ENCODE data around the gene MRPL33.

Gene MRPL33

GRCh38 chr2:27771548-27772335 lies at the start of gene MRPL33:
Gene MRPL33 (plus strand): TSS chr2:27771719. CDS start chr2:27771778, 59 bp downstream.
- peaks cover 11 to 17% of the 10 kb centered on the region in 2 donors for H3K4me1 ChIP-seq (ENCODE audit: control insufficient read depth in 1 of 2, insufficient read depth in 2 of 2, low read length in 2 of 2)

GRCh38 chr2:27721884-27722485 lies 49.5 kb upstream of the MRPL33 start:
- Histone ChIP-seq H3K4me1 (ENCODE audit: control insufficient read depth in 1 of 2, insufficient read depth in 2 of 2, low read length in 2 of 2) (no peaks in the 10 kb centered on the region), H3K9me3 (ENCODE audit: control insufficient read depth in 1 of 2, low read length in 2 of 2) (no peaks in the 10 kb centered on the region), H3K27me3 (ENCODE audit: low read depth, low read length) (no peaks in the 10 kb centered on the region), H3K36me3 (ENCODE audit: control insufficient read depth in 1 of 2, insufficient read depth in 2 of 2, low read length in 2 of 2) (no peaks in the 10 kb centered on the region), H3K27ac (ENCODE audit: low read length) (no peak overlapping the region), H3K4me3 (ENCODE audit: low read depth in 1 of 2, low read length in 2 of 2) (no peak overlapping the region)

More at GRCh38 chr2:27771548-27772335, at the start of gene MRPL33:
- Histone ChIP-seq H3K27ac (ENCODE audit: low read length) (peak within 1 kb of the TSS; percentile 95), H3K9me3 (ENCODE audit: control insufficient read depth in 1 of 2, low read length in 2 of 2) (no peaks in the 10 kb centered on the region), H3K36me3 (ENCODE audit: control insufficient read depth in 1 of 2, insufficient read depth in 2 of 2, low read length in 2 of 2) (peaks cover 0 to 11% of the 10 kb centered on the region in 2 donors), H3K27me3 (ENCODE audit: low read depth, low read length) (no peaks in the 10 kb centered on the region), H3K4me3 (ENCODE audit: low read depth in 1 of 2, low read length in 2 of 2) (peak within 1 kb of the TSS; percentile 84 to 100)

GRCh38 chr2:27723372-27724144 lies 48.0 kb upstream of the MRPL33 start:
- H3K27ac ChIP-seq (ENCODE audit: low read length), result peak overlapping the region; percentile 74

GRCh38 chr2:27724191-27724590 lies 47.3 kb upstream of the MRPL33 start:
- Histone ChIP-seq H3K27me3 (ENCODE audit: low read depth, low read length) (no peaks in the 10 kb centered on the region), H3K4me3 (ENCODE audit: low read depth in 1 of 2, low read length in 2 of 2) (no peak overlapping the region), H3K27ac (ENCODE audit: low read length) (peak overlapping the region; percentile 74), H3K4me1 (ENCODE audit: control insufficient read depth in 1 of 2, insufficient read depth in 2 of 2, low read length in 2 of 2) (no peaks in the 10 kb centered on the region), H3K9me3 (ENCODE audit: control insufficient read depth in 1 of 2, low read length in 2 of 2) (no peaks in the 10 kb centered on the region), H3K36me3 (ENCODE audit: control insufficient read depth in 1 of 2, insufficient read depth in 2 of 2, low read length in 2 of 2) (no peaks in the 10 kb centered on the region)

More at GRCh38 chr2:27723372-27724144, 48.0 kb upstream of the MRPL33 start:
- no peaks in the 10 kb centered on the region for H3K4me1 ChIP-seq (ENCODE audit: control insufficient read depth in 1 of 2, insufficient read depth in 2 of 2, low read length in 2 of 2)
- H3K9me3 ChIP-seq (ENCODE audit: control insufficient read depth in 1 of 2, low read length in 2 of 2), result no peaks in the 10 kb centered on the region
- H3K4me3 ChIP-seq (ENCODE audit: low read depth in 1 of 2, low read length in 2 of 2), result no peak overlapping the region
- H3K36me3 ChIP-seq (ENCODE audit: control insufficient read depth in 1 of 2, insufficient read depth in 2 of 2, low read length in 2 of 2), result no peaks in the 10 kb centered on the region
- no peaks in the 10 kb centered on the region for H3K27me3 ChIP-seq (ENCODE audit: low read depth, low read length)

GRCh38 chr2:27724905-27725701 lies 46.4 kb upstream of the MRPL33 start:
- no peaks in the 10 kb centered on the region for H3K9me3 ChIP-seq (ENCODE audit: control insufficient read depth in 1 of 2, low read length in 2 of 2)
- H3K27me3 ChIP-seq (ENCODE audit: low read depth, low read length), result no peaks in the 10 kb centered on the region
- peak overlapping the region; percentile 74 for H3K27ac ChIP-seq (ENCODE audit: low read length)
- no peaks in the 10 kb centered on the region for H3K4me1 ChIP-seq (ENCODE audit: control insufficient read depth in 1 of 2, insufficient read depth in 2 of 2, low read length in 2 of 2)
- H3K36me3 ChIP-seq (ENCODE audit: control insufficient read depth in 1 of 2, insufficient read depth in 2 of 2, low read length in 2 of 2), result no peaks in the 10 kb centered on the region
- no peak overlapping the region for H3K4me3 ChIP-seq (ENCODE audit: low read depth in 1 of 2, low read length in 2 of 2)

- H3K9me3 ChIP-seq (ENCODE audit: control insufficient read depth in 1 of 2, low read length in 2 of 2), result no peaks in the 10 kb centered on the region
- no peaks in the 10 kb centered on the region for H3K36me3 ChIP-seq (ENCODE audit: control insufficient read depth in 1 of 2, insufficient read depth in 2 of 2, low read length in 2 of 2)
- H3K4me3 ChIP-seq (ENCODE audit: low read depth in 1 of 2, low read length in 2 of 2), result no peak overlapping the region
- H3K27ac ChIP-seq (ENCODE audit: low read length), result no peak overlapping the region
- no peaks in the 10 kb centered on the region for H3K27me3 ChIP-seq (ENCODE audit: low read depth, low read length)
- no peaks in the 10 kb centered on the region for H3K4me1 ChIP-seq (ENCODE audit: control insufficient read depth in 1 of 2, insufficient read depth in 2 of 2, low read length in 2 of 2)
Measured at GRCh38 chr2:27727257-27727656, 44.3 kb upstream of the MRPL33 start.

GRCh38 chr2:27728081-27728858 lies 43.2 kb upstream of the MRPL33 start:
- no peak overlapping the region for H3K4me3 ChIP-seq (ENCODE audit: low read depth in 1 of 2, low read length in 2 of 2)
- H3K4me1 ChIP-seq (ENCODE audit: control insufficient read depth in 1 of 2, insufficient read depth in 2 of 2, low read length in 2 of 2), result no peaks in the 10 kb centered on the region
- H3K27me3 ChIP-seq (ENCODE audit: low read depth, low read length), result no peaks in the 10 kb centered on the region
- H3K36me3 ChIP-seq (ENCODE audit: control insufficient read depth in 1 of 2, insufficient read depth in 2 of 2, low read length in 2 of 2), result no peaks in the 10 kb centered on the region
- no peaks in the 10 kb centered on the region for H3K9me3 ChIP-seq (ENCODE audit: control insufficient read depth in 1 of 2, low read length in 2 of 2)
- peak overlapping the region; percentile 29 for H3K27ac ChIP-seq (ENCODE audit: low read length)

- H3K36me3 ChIP-seq (ENCODE audit: control insufficient read depth in 1 of 2, insufficient read depth in 2 of 2, low read length in 2 of 2), result no peaks in the 10 kb centered on the region
- H3K4me1 ChIP-seq (ENCODE audit: control insufficient read depth in 1 of 2, insufficient read depth in 2 of 2, low read length in 2 of 2), result no peaks in the 10 kb centered on the region
- H3K27ac ChIP-seq (ENCODE audit: low read length), result peak overlapping the region; percentile 39
- H3K4me3 ChIP-seq (ENCODE audit: low read depth in 1 of 2, low read length in 2 of 2), result no peak overlapping the region
- no peaks in the 10 kb centered on the region for H3K27me3 ChIP-seq (ENCODE audit: low read depth, low read length)
- no peaks in the 10 kb centered on the region for H3K9me3 ChIP-seq (ENCODE audit: control insufficient read depth in 1 of 2, low read length in 2 of 2)
Measured at GRCh38 chr2:27729198-27729597, 42.3 kb upstream of the MRPL33 start.

GRCh38 chr2:27729614-27730013 lies 41.9 kb upstream of the MRPL33 start:
- Histone ChIP-seq H3K27me3 (ENCODE audit: low read depth, low read length) (no peaks in the 10 kb centered on the region), H3K4me3 (ENCODE audit: low read depth in 1 of 2, low read length in 2 of 2) (no peak overlapping the region), H3K4me1 (ENCODE audit: control insufficient read depth in 1 of 2, insufficient read depth in 2 of 2, low read length in 2 of 2) (no peaks in the 10 kb centered on the region), H3K27ac (ENCODE audit: low read length) (peak overlapping the region; percentile 39), H3K9me3 (ENCODE audit: control insufficient read depth in 1 of 2, low read length in 2 of 2) (no peaks in the 10 kb centered on the region), H3K36me3 (ENCODE audit: control insufficient read depth in 1 of 2, insufficient read depth in 2 of 2, low read length in 2 of 2) (no peaks in the 10 kb centered on the region)

GRCh38 chr2:27730261-27730662 lies 41.3 kb upstream of the MRPL33 start:
- H3K4me1 ChIP-seq (ENCODE audit: control insufficient read depth in 1 of 2, insufficient read depth in 2 of 2, low read length in 2 of 2), result peaks cover 0 to 5% of the 10 kb centered on the region in 2 donors
- H3K27ac ChIP-seq (ENCODE audit: low read length), result peak overlapping the region; percentile 39
- H3K9me3 ChIP-seq (ENCODE audit: control insufficient read depth in 1 of 2, low read length in 2 of 2), result no peaks in the 10 kb centered on the region

More at GRCh38 chr2:27730261-27730662, 41.3 kb upstream of the MRPL33 start:
- H3K27me3 ChIP-seq (ENCODE audit: low read depth, low read length), result no peaks in the 10 kb centered on the region
- no peaks in the 10 kb centered on the region for H3K36me3 ChIP-seq (ENCODE audit: control insufficient read depth in 1 of 2, insufficient read depth in 2 of 2, low read length in 2 of 2)
- no peak overlapping the region for H3K4me3 ChIP-seq (ENCODE audit: low read depth in 1 of 2, low read length in 2 of 2)
